HCT116 (cell line): Measurements from ENCODE around the gene KIFC1.
A peak's percentile ranks its signal among the peaks of the same experiment; 100 is the strongest.

Experiments used
- CBX3 ChIP-seq: IDR thresholded peaks from 2 replicates; pipeline ENCODE4 v1.6.1; 2012; ENCODE audit warnings: low read depth
- EZH2 ChIP-seq: fragments of 200-600 bp; sonication (generic); IDR thresholded peaks from 2 replicates; pipeline ENCODE4 v1.6.1; 2017; ENCODE audit warnings: antibody characterized with exemption, mixed run types
- EZH2phosphoT487 ChIP-seq: fragments of 200-600 bp; IDR thresholded peaks from 2 replicates; pipeline ENCODE4 v1.6.1; 2018; ENCODE audit warnings: antibody characterized with exemption, borderline replicate concordance
- POLR2A ChIP-seq: IDR thresholded peaks from 2 replicates; pipeline ENCODE4 v1.7.0; 2011; ENCODE audit warnings: borderline replicate concordance; ENCODE audit not compliant: insufficient read depth, insufficient read length; ENCODE audit errors: extremely low read depth
- POLR2AphosphoS5 ChIP-seq: IDR thresholded peaks from 2 replicates; pipeline ENCODE4 v1.6.1; 2011; ENCODE audit warnings: mild to moderate bottlenecking, low read depth, low read length, moderate library complexity
- SP1 ChIP-seq: IDR thresholded peaks from 2 replicates; pipeline ENCODE4 v1.6.1; 2012; ENCODE audit warnings: low read depth
- TCF7L2 ChIP-seq: IDR thresholded peaks from 2 replicates; pipeline ENCODE4 v1.7.0; 2011; ENCODE audit warnings: borderline replicate concordance, inconsistent platforms; ENCODE audit not compliant: insufficient read depth, insufficient read length; ENCODE audit errors: extremely low read depth
- YY1 ChIP-seq: IDR thresholded peaks from 2 replicates; pipeline ENCODE4 v1.6.1; 2011; ENCODE audit warnings: low read length, low read depth, moderate library complexity, mild to moderate bottlenecking; ENCODE audit not compliant: insufficient replicate concordance; ENCODE audit errors: extremely low read depth
- ZNF274 ChIP-seq: fragments of 200-500 bp; sonication (Bioruptor generic); IDR thresholded peaks from 2 replicates; pipeline ENCODE4 v1.6.1; 2014; ENCODE audit warnings: mild to moderate bottlenecking, low read depth, low read length, inconsistent platforms
- TF ChIP-seq, protein P1 (sequence below), 3 experiments: fragments of 200-600 bp in 1 of 3; sonication (generic) in 1 of 3; IDR thresholded peaks in 2 of 3; conservative IDR thresholded peaks in 1 of 3; 2 replicates each; pipeline ENCODE4 v1.5.1; 2012 to 2017; ENCODE audit warnings: low read depth in 2 of 3, low read length in 2 of 3, antibody characterized with exemption in 1 of 3, borderline replicate concordance in 1 of 3, control low read depth in 1 of 3, mild to moderate bottlenecking in 1 of 3, mixed read lengths in 1 of 3, mixed run types in 1 of 3, moderate library complexity in 1 of 3; ENCODE audit not compliant: insufficient read depth in 1 of 3
- TF ChIP-seq, protein P2 (sequence below): IDR thresholded peaks from 2 replicates; pipeline ENCODE4 v1.6.1; 2012; ENCODE audit warnings: low read depth

GRCh38 chr6:33410711-33411631 is 19.3 kb downstream of the KIFC1 start, which contains the start of gene PHF1:
- TF ChIP-seq YY1 (no peak), POLR2AphosphoS5 (no peak; the same call in 1 of the 2 replicates), EZH2phosphoT487 (no peak), ZNF274 (no peak), POLR2A (peak; percentile 38), TCF7L2 (no peak), EZH2 (no peak), SP1 (no peak), CBX3 (no peak)
- TF ChIP-seq, protein P1, sequence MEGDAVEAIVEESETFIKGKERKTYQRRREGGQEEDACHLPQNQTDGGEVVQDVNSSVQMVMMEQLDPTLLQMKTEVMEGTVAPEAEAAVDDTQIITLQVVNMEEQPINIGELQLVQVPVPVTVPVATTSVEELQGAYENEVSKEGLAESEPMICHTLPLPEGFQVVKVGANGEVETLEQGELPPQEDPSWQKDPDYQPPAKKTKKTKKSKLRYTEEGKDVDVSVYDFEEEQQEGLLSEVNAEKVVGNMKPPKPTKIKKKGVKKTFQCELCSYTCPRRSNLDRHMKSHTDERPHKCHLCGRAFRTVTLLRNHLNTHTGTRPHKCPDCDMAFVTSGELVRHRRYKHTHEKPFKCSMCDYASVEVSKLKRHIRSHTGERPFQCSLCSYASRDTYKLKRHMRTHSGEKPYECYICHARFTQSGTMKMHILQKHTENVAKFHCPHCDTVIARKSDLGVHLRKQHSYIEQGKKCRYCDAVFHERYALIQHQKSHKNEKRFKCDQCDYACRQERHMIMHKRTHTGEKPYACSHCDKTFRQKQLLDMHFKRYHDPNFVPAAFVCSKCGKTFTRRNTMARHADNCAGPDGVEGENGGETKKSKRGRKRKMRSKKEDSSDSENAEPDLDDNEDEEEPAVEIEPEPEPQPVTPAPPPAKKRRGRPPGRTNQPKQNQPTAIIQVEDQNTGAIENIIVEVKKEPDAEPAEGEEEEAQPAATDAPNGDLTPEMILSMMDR (IDR thresholded peaks at IDR 0.05 in 2 of 3, conservative IDR thresholded peaks at IDR 0.05 in 1 of 3; ENCODE audit: borderline replicate concordance in 1 of 3, insufficient read depth in 1 of 3, low read depth in 2 of 3, low read length in 2 of 3) = peak in 1 of 3 experiments; percentile 11; a peak in 1 of 6 replicates
- TF ChIP-seq, protein P2, sequence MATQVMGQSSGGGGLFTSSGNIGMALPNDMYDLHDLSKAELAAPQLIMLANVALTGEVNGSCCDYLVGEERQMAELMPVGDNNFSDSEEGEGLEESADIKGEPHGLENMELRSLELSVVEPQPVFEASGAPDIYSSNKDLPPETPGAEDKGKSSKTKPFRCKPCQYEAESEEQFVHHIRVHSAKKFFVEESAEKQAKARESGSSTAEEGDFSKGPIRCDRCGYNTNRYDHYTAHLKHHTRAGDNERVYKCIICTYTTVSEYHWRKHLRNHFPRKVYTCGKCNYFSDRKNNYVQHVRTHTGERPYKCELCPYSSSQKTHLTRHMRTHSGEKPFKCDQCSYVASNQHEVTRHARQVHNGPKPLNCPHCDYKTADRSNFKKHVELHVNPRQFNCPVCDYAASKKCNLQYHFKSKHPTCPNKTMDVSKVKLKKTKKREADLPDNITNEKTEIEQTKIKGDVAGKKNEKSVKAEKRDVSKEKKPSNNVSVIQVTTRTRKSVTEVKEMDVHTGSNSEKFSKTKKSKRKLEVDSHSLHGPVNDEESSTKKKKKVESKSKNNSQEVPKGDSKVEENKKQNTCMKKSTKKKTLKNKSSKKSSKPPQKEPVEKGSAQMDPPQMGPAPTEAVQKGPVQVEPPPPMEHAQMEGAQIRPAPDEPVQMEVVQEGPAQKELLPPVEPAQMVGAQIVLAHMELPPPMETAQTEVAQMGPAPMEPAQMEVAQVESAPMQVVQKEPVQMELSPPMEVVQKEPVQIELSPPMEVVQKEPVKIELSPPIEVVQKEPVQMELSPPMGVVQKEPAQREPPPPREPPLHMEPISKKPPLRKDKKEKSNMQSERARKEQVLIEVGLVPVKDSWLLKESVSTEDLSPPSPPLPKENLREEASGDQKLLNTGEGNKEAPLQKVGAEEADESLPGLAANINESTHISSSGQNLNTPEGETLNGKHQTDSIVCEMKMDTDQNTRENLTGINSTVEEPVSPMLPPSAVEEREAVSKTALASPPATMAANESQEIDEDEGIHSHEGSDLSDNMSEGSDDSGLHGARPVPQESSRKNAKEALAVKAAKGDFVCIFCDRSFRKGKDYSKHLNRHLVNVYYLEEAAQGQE = no peak
